ENCODE data around the gene MAPK11.

The MAPK11 gene

DNA sequence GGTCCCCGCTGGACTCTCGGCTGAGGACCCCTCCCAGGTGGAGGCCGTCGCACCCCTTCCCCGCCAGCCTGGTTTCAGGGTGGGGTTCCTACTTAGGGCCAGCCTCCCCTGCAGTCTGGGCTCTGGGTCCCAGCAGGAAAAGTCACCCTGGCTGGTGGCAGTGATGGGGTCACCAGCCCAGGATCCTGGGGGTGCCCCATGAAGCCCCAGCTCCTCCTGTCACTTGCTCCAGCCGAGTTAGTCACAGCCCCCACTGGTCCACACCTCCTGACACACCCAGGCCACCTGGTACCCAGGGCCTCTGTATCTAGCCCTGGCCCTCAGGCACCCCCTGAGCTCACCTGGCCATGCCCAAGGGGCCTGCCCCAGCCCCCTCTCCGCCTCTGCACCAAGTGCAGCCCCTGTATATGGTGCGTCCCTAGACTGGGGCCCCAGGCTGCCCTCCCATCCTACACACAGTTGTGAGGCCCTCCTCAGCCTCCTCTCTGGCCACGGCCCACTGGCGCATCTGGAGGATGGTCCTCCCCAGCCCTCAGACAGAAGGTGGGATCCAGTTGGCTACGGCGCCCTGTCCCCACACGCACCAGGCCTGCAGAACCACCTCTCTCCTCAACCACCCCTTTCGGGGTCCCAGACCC lies 30.6 kb upstream of the MAPK11 start:
- peaks cover 22% of the 10 kb centered on the region for H4K20me1 ChIP-seq (ENCODE audit: insufficient read depth, low read length)
- H3K79me2 ChIP-seq (ENCODE audit: insufficient read depth, low read length), result no peaks in the 10 kb centered on the region
- no peak overlapping the region for H3K9ac ChIP-seq (ENCODE audit: low read depth, low read length)
- no peak overlapping the region for H3K4me2 ChIP-seq (ENCODE audit: insufficient read depth, low read length)
- H3K4me1 ChIP-seq (ENCODE audit: insufficient read depth, low read length), result no peaks in the 10 kb centered on the region
- TF ChIP-seq, protein P1, sequence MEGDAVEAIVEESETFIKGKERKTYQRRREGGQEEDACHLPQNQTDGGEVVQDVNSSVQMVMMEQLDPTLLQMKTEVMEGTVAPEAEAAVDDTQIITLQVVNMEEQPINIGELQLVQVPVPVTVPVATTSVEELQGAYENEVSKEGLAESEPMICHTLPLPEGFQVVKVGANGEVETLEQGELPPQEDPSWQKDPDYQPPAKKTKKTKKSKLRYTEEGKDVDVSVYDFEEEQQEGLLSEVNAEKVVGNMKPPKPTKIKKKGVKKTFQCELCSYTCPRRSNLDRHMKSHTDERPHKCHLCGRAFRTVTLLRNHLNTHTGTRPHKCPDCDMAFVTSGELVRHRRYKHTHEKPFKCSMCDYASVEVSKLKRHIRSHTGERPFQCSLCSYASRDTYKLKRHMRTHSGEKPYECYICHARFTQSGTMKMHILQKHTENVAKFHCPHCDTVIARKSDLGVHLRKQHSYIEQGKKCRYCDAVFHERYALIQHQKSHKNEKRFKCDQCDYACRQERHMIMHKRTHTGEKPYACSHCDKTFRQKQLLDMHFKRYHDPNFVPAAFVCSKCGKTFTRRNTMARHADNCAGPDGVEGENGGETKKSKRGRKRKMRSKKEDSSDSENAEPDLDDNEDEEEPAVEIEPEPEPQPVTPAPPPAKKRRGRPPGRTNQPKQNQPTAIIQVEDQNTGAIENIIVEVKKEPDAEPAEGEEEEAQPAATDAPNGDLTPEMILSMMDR (IDR thresholded peaks at IDR 0.05; ENCODE audit: borderline replicate concordance, extremely low read depth, low read length, poor library complexity, severe bottlenecking), result no peak
- no peak for TF ChIP-seq EZH2 (IDR thresholded peaks at IDR 0.05; ENCODE audit: borderline replicate concordance, low read depth, low read length, severe bottlenecking)
- H3K27ac ChIP-seq (ENCODE audit: low read length), result no peak overlapping the region
- no peak overlapping the region for H2AFZ ChIP-seq (ENCODE audit: low read depth, low read length)
- DNase-seq (no peak), ATAC-seq (ENCODE audit: insufficient read depth, low read depth) (no peak)
- no peaks in the 10 kb centered on the region for H3K9me3 ChIP-seq (ENCODE audit: insufficient read depth, low read length, severe bottlenecking)
- no peak overlapping the region for H3K4me3 ChIP-seq (ENCODE audit: low read depth in 1 of 2, low read length in 2 of 2)
- no peaks in the 10 kb centered on the region for H3K36me3 ChIP-seq (ENCODE audit: insufficient read depth, low read length)
- no peaks in the 10 kb centered on the region for H3K27me3 ChIP-seq (ENCODE audit: insufficient read depth, low read length, poor library complexity)

DNA sequence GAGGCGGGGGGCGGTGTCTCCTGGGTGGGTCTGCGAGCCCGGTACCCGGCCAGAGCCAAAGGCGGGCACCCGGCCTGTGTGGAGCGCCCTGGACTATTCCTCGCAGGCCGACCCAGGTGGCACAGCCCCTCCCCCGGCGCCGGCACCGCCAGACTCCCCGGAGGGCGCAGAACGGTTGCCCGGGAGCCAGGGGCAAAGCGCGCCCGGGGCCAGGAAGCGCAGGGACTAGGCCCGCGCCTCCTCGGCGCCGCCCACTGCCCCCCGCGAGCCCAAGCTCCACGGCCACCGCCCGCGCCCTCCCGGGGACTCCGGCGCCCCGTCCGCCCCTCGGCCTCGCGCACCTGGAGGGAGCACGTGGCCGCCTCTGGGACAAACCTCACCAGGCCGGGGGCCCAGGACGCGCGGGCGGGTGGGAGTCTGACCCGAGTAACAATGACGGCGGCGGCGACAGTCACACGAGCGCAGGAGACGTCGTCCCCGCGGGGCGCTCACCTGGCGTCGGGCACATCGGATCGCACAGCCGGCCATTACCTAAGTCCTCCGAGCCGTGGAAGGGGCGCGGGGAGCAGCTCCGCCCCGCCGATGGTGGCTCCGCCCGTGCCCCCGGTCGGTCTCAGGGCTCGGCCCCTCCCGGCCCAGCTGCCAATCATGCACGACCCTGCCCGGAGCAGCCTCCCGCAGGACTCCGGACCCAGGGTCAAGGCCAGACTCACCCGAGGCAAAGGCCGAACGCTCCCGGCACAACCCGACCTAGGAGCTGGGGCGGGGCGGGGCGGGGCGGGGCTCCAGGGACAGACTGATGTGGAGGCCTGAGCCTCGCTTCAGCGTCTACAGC lies 29.8 kb upstream of the MAPK11 start:
- TF ChIP-seq EZH2 (IDR thresholded peaks at IDR 0.05; ENCODE audit: borderline replicate concordance, low read depth, low read length, severe bottlenecking), result no peak
- TF ChIP-seq, protein P1 (IDR thresholded peaks at IDR 0.05; ENCODE audit: borderline replicate concordance, extremely low read depth, low read length, poor library complexity, severe bottlenecking), result no peak
- Histone ChIP-seq H2AFZ (ENCODE audit: low read depth, low read length) (no peak overlapping the region), H4K20me1 (ENCODE audit: insufficient read depth, low read length) (peaks cover 16% of the 10 kb centered on the region), H3K4me2 (ENCODE audit: insufficient read depth, low read length) (no peak overlapping the region), H3K36me3 (ENCODE audit: insufficient read depth, low read length) (no peaks in the 10 kb centered on the region), H3K9ac (ENCODE audit: low read depth, low read length) (no peak overlapping the region), H3K9me3 (ENCODE audit: insufficient read depth, low read length, severe bottlenecking) (no peaks in the 10 kb centered on the region), H3K4me3 (ENCODE audit: low read depth in 1 of 2, low read length in 2 of 2) (no peak overlapping the region), H3K27me3 (ENCODE audit: insufficient read depth, low read length, poor library complexity) (no peaks in the 10 kb centered on the region), H3K27ac (ENCODE audit: low read length) (no peak overlapping the region), H3K79me2 (ENCODE audit: insufficient read depth, low read length) (no peaks in the 10 kb centered on the region), H3K4me1 (ENCODE audit: insufficient read depth, low read length) (no peaks in the 10 kb centered on the region)
- DNase-seq (no peak), ATAC-seq (ENCODE audit: insufficient read depth, low read depth) (no peak)

DNA sequence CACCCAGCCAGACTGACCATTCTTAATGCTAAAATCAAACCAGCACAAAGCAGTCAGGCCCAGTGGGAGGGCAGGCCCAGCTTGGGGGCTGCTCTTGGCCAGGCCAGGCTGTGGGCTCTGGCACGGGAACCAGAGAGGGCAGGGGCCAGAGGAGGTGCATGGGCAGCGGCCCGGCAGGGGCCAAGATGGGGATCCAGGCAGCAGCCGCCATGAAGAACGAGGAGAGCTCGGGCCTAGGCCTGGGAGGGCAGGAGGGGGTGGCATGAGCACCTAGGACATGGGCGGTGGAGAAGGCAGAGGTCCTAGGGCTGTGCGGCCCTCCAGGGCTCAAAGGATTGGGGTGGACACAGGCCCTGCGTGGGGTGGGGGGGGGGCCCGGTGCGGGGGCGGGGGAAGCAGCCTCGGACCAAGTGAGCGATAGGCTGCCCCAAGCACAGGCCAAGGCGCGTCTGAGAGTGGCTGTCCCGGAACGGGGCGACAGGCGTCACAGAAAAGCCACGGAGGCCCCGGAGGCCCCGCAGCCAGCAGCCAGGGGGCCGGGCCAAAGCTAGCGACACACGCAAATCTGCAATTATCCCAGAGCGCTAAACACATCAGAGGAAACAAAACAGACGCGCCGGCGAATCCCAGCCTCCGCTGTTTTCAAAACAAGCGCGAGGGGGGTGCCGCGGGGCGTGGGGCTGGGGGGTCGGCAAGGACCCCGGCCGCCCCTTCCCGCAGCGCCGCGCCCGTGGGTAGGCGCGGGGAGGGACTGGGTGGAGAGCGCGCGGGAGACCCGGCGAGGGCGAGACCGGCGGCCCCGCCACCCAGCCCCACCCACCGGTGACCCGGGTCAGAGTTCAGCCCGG lies 29.0 kb upstream of the MAPK11 start:
- Histone ChIP-seq H3K79me2 (ENCODE audit: insufficient read depth, low read length) (no peaks in the 10 kb centered on the region), H3K27ac (ENCODE audit: low read length) (no peak overlapping the region), H4K20me1 (ENCODE audit: insufficient read depth, low read length) (peaks cover 14% of the 10 kb centered on the region), H3K36me3 (ENCODE audit: insufficient read depth, low read length) (no peaks in the 10 kb centered on the region), H3K9me3 (ENCODE audit: insufficient read depth, low read length, severe bottlenecking) (no peaks in the 10 kb centered on the region), H3K4me2 (ENCODE audit: insufficient read depth, low read length) (no peak overlapping the region), H2AFZ (ENCODE audit: low read depth, low read length) (no peak overlapping the region), H3K4me3 (ENCODE audit: low read depth in 1 of 2, low read length in 2 of 2) (no peak overlapping the region), H3K9ac (ENCODE audit: low read depth, low read length) (no peak overlapping the region), H3K4me1 (ENCODE audit: insufficient read depth, low read length) (no peaks in the 10 kb centered on the region), H3K27me3 (ENCODE audit: insufficient read depth, low read length, poor library complexity) (no peaks in the 10 kb centered on the region)
- DNase-seq, result no peak
- no peak for TF ChIP-seq EZH2 (IDR thresholded peaks at IDR 0.05; ENCODE audit: borderline replicate concordance, low read depth, low read length, severe bottlenecking)
- TF ChIP-seq, protein P1 (IDR thresholded peaks at IDR 0.05; ENCODE audit: borderline replicate concordance, extremely low read depth, low read length, poor library complexity, severe bottlenecking), result no peak
- no peak for ATAC-seq (ENCODE audit: insufficient read depth, low read depth)

Measured in DND-41 (cell line).